ENCODE data around the gene RAB3GAP1. TPM values are rescaled to one million over a fixed set of nuclear protein-coding genes. Genes with fewer than 3 reads are reported as not detected.

Gene RAB3GAP1
- total RNA-seq, 1 donor from 2014 or later = 49.3 TPM

DNA sequence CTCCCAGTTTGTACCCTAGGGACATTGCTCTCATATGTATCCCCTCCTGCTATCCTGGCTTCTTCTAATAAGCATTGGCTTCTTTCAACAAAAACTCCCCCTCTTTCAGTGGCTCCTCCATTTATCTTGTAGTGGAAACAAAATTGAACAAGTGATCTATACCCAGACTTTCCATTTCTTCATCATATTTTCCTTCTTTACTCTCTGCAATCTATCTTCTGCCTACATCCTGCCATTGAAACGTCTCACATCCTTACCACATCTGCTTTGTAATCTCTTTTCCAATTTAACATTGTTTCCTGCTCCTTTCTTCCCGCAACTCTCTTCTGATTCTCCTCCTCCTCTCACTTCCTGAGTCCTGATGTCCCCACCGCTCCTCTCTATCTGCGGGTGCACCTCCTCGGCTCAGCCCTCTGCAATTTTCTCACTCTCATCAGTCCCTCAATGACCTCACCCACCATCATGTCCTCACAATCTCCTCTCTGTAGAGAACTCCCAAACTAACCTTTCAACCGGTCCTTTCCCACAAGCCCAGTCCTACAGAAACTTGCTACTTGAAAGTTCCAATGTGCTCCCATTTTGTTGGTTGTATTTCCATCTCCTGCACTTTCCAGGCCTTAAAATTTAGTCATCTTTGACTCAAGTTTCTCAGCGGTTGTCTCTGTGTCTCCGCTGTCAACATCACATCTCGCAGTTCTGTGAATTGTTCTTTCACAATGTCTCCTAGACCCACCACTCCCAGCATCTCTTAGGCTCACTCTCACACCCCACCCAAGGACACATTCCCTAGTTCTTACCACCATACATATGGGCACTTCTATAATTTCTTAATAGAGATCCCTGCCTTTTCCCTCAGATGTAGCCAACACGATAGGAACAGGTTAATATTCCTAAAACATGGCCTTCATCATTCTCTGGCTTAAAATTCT is 28.9 kb upstream of the RAB3GAP1 start:
- Mint-ChIP-seq H3K27ac (ENCODE audit: unreplicated experiment) (no peak overlapping the region), H3K27me3 (ENCODE audit: low read depth, unreplicated experiment) (no peaks in the 10 kb centered on the region), H3K9me3 (ENCODE audit: unreplicated experiment) (peaks cover 1% of the 10 kb centered on the region), H3K4me1 (ENCODE audit: low read depth, unreplicated experiment) (no peaks in the 10 kb centered on the region), H3K4me3 (ENCODE audit: unreplicated experiment) (no peak overlapping the region), H3K36me3 (ENCODE audit: low read depth, unreplicated experiment) (no peaks in the 10 kb centered on the region)
- Histone ChIP-seq H3K27me3 (ENCODE audit: insufficient read depth, low read length) (no peaks in the 10 kb centered on the region), H3K9ac (ENCODE audit: low read length) (no peak overlapping the region), H4K20me1 (ENCODE audit: insufficient read depth, low read length) (no peaks in the 10 kb centered on the region), H3K9me3 (ENCODE audit: insufficient read depth, low read depth, low read length) (no peaks in the 10 kb centered on the region), H3K36me3 (ENCODE audit: insufficient read depth, low read length) (no peaks in the 10 kb centered on the region), H3K4me1 (ENCODE audit: insufficient read depth, low read length) (no peaks in the 10 kb centered on the region), H3K4me3 (ENCODE audit: insufficient read depth, low read depth, low read length) (no peak overlapping the region), H2AFZ (ENCODE audit: low read depth, low read length) (no peak overlapping the region), H3K27ac (ENCODE audit: low read depth, low read length) (no peak overlapping the region), H3K79me2 (ENCODE audit: insufficient read depth, low read length) (no peaks in the 10 kb centered on the region), H3K4me2 (ENCODE audit: low read length) (no peak overlapping the region)
- DNase-seq (ENCODE audit: low read depth) = no peak
- TF ChIP-seq, protein P1, sequence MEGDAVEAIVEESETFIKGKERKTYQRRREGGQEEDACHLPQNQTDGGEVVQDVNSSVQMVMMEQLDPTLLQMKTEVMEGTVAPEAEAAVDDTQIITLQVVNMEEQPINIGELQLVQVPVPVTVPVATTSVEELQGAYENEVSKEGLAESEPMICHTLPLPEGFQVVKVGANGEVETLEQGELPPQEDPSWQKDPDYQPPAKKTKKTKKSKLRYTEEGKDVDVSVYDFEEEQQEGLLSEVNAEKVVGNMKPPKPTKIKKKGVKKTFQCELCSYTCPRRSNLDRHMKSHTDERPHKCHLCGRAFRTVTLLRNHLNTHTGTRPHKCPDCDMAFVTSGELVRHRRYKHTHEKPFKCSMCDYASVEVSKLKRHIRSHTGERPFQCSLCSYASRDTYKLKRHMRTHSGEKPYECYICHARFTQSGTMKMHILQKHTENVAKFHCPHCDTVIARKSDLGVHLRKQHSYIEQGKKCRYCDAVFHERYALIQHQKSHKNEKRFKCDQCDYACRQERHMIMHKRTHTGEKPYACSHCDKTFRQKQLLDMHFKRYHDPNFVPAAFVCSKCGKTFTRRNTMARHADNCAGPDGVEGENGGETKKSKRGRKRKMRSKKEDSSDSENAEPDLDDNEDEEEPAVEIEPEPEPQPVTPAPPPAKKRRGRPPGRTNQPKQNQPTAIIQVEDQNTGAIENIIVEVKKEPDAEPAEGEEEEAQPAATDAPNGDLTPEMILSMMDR (IDR thresholded peaks at IDR 0.05; ENCODE audit: insufficient read depth, low read depth, low read length) = no peak
- no peak for TF ChIP-seq EZH2 (IDR thresholded peaks at IDR 0.05; ENCODE audit: insufficient read depth, low read length)
- FAIRE-seq = no peak

GRCh38 chr2:135023886-135024485 is 28.1 kb upstream of the RAB3GAP1 start:
- no peaks in the 10 kb centered on the region for H3K79me2 ChIP-seq (ENCODE audit: insufficient read depth, low read length)
- Mint-ChIP-seq H3K4me3 (ENCODE audit: unreplicated experiment) (no peak overlapping the region), H3K9me3 (ENCODE audit: unreplicated experiment) (peaks cover 1% of the 10 kb centered on the region), H3K4me1 (ENCODE audit: low read depth, unreplicated experiment) (no peaks in the 10 kb centered on the region), H3K27ac (ENCODE audit: unreplicated experiment) (no peak overlapping the region), H3K36me3 (ENCODE audit: low read depth, unreplicated experiment) (no peaks in the 10 kb centered on the region), H3K27me3 (ENCODE audit: low read depth, unreplicated experiment) (no peaks in the 10 kb centered on the region)
- H3K9ac ChIP-seq (ENCODE audit: low read length) = no peak overlapping the region
- no peaks in the 10 kb centered on the region for H3K27me3 ChIP-seq (ENCODE audit: insufficient read depth, low read length)
- no peaks in the 10 kb centered on the region for H3K4me1 ChIP-seq (ENCODE audit: insufficient read depth, low read length)
- no peak overlapping the region for H3K27ac ChIP-seq (ENCODE audit: low read depth, low read length)
- FAIRE-seq (no peak), DNase-seq (ENCODE audit: low read depth) (no peak)
- H3K4me3 ChIP-seq (ENCODE audit: insufficient read depth, low read depth, low read length) = no peak overlapping the region
- TF ChIP-seq, protein P1 (IDR thresholded peaks at IDR 0.05; ENCODE audit: insufficient read depth, low read depth, low read length) = no peak
- TF ChIP-seq EZH2 (IDR thresholded peaks at IDR 0.05; ENCODE audit: insufficient read depth, low read length) = no peak
- H3K9me3 ChIP-seq (ENCODE audit: insufficient read depth, low read depth, low read length) = no peaks in the 10 kb centered on the region
- H3K4me2 ChIP-seq (ENCODE audit: low read length) = no peak overlapping the region
- no peaks in the 10 kb centered on the region for H4K20me1 ChIP-seq (ENCODE audit: insufficient read depth, low read length)
- no peak overlapping the region for H2AFZ ChIP-seq (ENCODE audit: low read depth, low read length)
- no peaks in the 10 kb centered on the region for H3K36me3 ChIP-seq (ENCODE audit: insufficient read depth, low read length)
